GM23338 (cell line): Measurements from ENCODE around the gene KCNS3. TPM values are rescaled to one million over a fixed set of nuclear protein-coding genes. Genes with fewer than 3 reads are reported as not detected.
A peak's percentile ranks its signal among the peaks of the same experiment; 100 is the strongest.

Source experiments
- ATAC-seq: fragments of 200-7000 bp; cut with Tn5 transposase; 3 replicates; pipeline ENCODE4 v1.9.1; 2020
- DNase-seq: peaks from one replicate; pipeline ENCODE4 v3.0.0-alpha.2; 2015; ENCODE audit warnings: low spot score
- H2AFZ ChIP-seq: fragments of 200-600 bp; sonication (generic); 2 replicates; pipeline ENCODE4 v1.8.0; 2016; ENCODE audit warnings: antibody characterized with exemption, mild to moderate bottlenecking, moderate library complexity
- H3F3A ChIP-seq: fragments of 200-600 bp; sonication (generic); replicated peaks from 2 replicates; pipeline ENCODE4 v1.8.0; 2017; ENCODE audit warnings: antibody characterized with exemption, mixed run types, low read depth
- H3K27ac ChIP-seq: fragments of 200-600 bp; sonication (generic); 2 replicates; pipeline ENCODE4 v1.6.1; 2016; ENCODE audit warnings: low read depth
- H3K27me3 ChIP-seq: fragments of 200-600 bp; sonication (generic); 2 replicates; pipeline ENCODE4 v1.8.0; 2016; ENCODE audit warnings: mild to moderate bottlenecking, mixed run types, moderate library complexity; ENCODE audit not compliant: insufficient read depth
- H3K36me3 ChIP-seq: fragments of 200-600 bp; sonication (generic); 2 replicates; pipeline ENCODE4 v1.8.0; 2016; ENCODE audit warnings: mild to moderate bottlenecking; ENCODE audit not compliant: insufficient read depth
- H3K4me1 ChIP-seq: fragments of 200-600 bp; sonication (generic); 2 replicates; pipeline ENCODE4 v1.8.0; 2016; ENCODE audit warnings: mild to moderate bottlenecking, moderate library complexity; ENCODE audit not compliant: insufficient read depth
- H3K4me2 ChIP-seq: fragments of 200-600 bp; sonication (generic); 2 replicates; pipeline ENCODE4 v1.7.1; 2017; ENCODE audit warnings: mixed run types
- H3K4me3 ChIP-seq: fragments of 200-600 bp; sonication (generic); 2 replicates; pipeline ENCODE4 v1.6.1; 2016; ENCODE audit warnings: mixed run types
- H3K79me2 ChIP-seq: fragments of 200-600 bp; sonication (generic); replicated peaks from 2 replicates; pipeline ENCODE4 v1.8.0; 2017; ENCODE audit warnings: mild to moderate bottlenecking; ENCODE audit not compliant: insufficient read depth
- H3K9me2 ChIP-seq: fragments of 200-600 bp; sonication (generic); 2 replicates; pipeline ENCODE4 v1.8.0; 2017; ENCODE audit not compliant: insufficient read depth
- H4K20me1 ChIP-seq: fragments of 200-600 bp; sonication (generic); replicated peaks from 2 replicates; pipeline ENCODE4 v1.8.0; 2017; ENCODE audit warnings: mild to moderate bottlenecking; ENCODE audit not compliant: insufficient read depth
- H3K27ac Mint-ChIP-seq: 2 replicates; pipeline ENCODE4 v1.8.0; 2020; ENCODE audit warnings: inconsistent platforms, mild to moderate bottlenecking, moderate library complexity, mixed read lengths
- H3K27me3 Mint-ChIP-seq: 3 replicates; pipeline ENCODE4 v1.8.0; 2022; ENCODE audit warnings: low read depth, mild to moderate bottlenecking, moderate library complexity, mixed read lengths, inconsistent platforms; ENCODE audit not compliant: insufficient read depth, poor library complexity
- H3K36me3 Mint-ChIP-seq: 3 replicates; pipeline ENCODE4 v1.8.0; 2021; ENCODE audit warnings: low read depth, mild to moderate bottlenecking, inconsistent platforms, moderate library complexity, mixed read lengths
- H3K4me1 Mint-ChIP-seq: 3 replicates; pipeline ENCODE4 v1.8.0; 2020; ENCODE audit warnings: mild to moderate bottlenecking, inconsistent platforms, mixed read lengths
- H3K4me3 Mint-ChIP-seq: 3 replicates; pipeline ENCODE4 v1.8.0; 2021; ENCODE audit warnings: moderate library complexity, mild to moderate bottlenecking, inconsistent platforms, mixed read lengths
- H3K9me3 Mint-ChIP-seq: 3 replicates; pipeline ENCODE4 v1.8.0; 2020; ENCODE audit warnings: moderate library complexity, mild to moderate bottlenecking, inconsistent platforms, mixed read lengths
- CREB1 ChIP-seq: fragments of 250-450 bp; sonication (Bioruptor Pico); IDR thresholded peaks from 2 replicates; pipeline ENCODE4 v1.5.0; 2020; ENCODE audit warnings: low read depth, mild to moderate bottlenecking, moderate library complexity
- CTCF ChIP-seq, 2 experiments: fragments of 200-600 bp in 1 of 2; sonication (generic) in 1 of 2; conservative IDR thresholded peaks; 2 replicates each; pipeline versions ENCODE4 v1.5.1 to v1.6.1; 2016 to 2017; ENCODE audit warnings: antibody characterized with exemption in 2 of 2, low read depth in 2 of 2, mild to moderate bottlenecking in 2 of 2, moderate library complexity in 1 of 2
- ETS1 ChIP-seq: IDR thresholded peaks from 2 replicates; pipeline ENCODE4 v1.6.1; 2016; ENCODE audit warnings: antibody characterized with exemption
- EZH2phosphoT487 ChIP-seq: fragments of 200-600 bp; sonication (generic); IDR thresholded peaks from one replicate; pipeline ENCODE4 v1.8.1; 2018; ENCODE audit warnings: antibody characterized with exemption; ENCODE audit not compliant: unreplicated experiment
- JUNB ChIP-seq: IDR thresholded peaks from one replicate; pipeline ENCODE4 v1.6.1; 2016; ENCODE audit warnings: antibody characterized with exemption; ENCODE audit not compliant: unreplicated experiment
- NANOG ChIP-seq: IDR thresholded peaks from 2 replicates; pipeline ENCODE4 v1.6.1; 2016; ENCODE audit warnings: antibody characterized with exemption, borderline replicate concordance
- POLR2AphosphoS5 ChIP-seq: IDR thresholded peaks from 2 replicates; pipeline ENCODE4 v1.6.1; 2016; ENCODE audit warnings: antibody characterized with exemption, low read depth
- REST ChIP-seq: IDR thresholded peaks from one replicate; pipeline ENCODE4 v1.6.1; 2018; ENCODE audit warnings: antibody characterized with exemption; ENCODE audit not compliant: unreplicated experiment
- ZNF114 ChIP-seq: fragments of 250-450 bp; sonication (Bioruptor Pico); IDR thresholded peaks from 2 replicates; pipeline ENCODE4 v1.5.0; 2020; ENCODE audit warnings: mild to moderate bottlenecking, moderate library complexity
- ZNF462 ChIP-seq: fragments of 250-450 bp; sonication (Bioruptor Pico); IDR thresholded peaks from 2 replicates; pipeline ENCODE4 v1.5.0; 2020; ENCODE audit warnings: mild to moderate bottlenecking, moderate library complexity
- polyA plus RNA-seq: library from polyadenylated mRNA; unstranded; fragments of >200 nt; fragmentation: Nextera tagmentation; extraction: Ambion mirVana; gene quantifications from 2 replicates; pipeline ENCODE4 v1.2.1, GENCODE V29; 2016
- total RNA-seq: library from RNA; depleted of rRNA; stranded (reverse); fragments of >200 nt; shearing (Covaris generic); gene quantifications from 2 replicates; pipeline ENCODE4 v1.2.3, GENCODE V29; 2014

KCNS3 gene
- total and polyA plus RNA-seq, 2 experiments from 2014 or later = 23.2 to 80.0 TPM

GRCh38 chr2:17918789-17919188 is 40.3 kb downstream of the KCNS3 start:
- Histone ChIP-seq H3K4me1 (peaks cover 23% of the 10 kb centered on the region), H4K20me1 (peaks cover 29% of the 10 kb centered on the region; the same call in 1 of the 2 replicates), H3K27ac (no peak overlapping the region), H3K27me3 (no peaks in the 10 kb centered on the region), H3K4me3 (no peak overlapping the region), H3K4me2 (no peak overlapping the region), H3F3A (no peaks in the 10 kb centered on the region), H3K9me2 (no peaks in the 10 kb centered on the region), H3K79me2 (peaks cover 61% of the 10 kb centered on the region), H3K36me3 (no peaks in the 10 kb centered on the region), H2AFZ (no peak overlapping the region)
- Mint-ChIP-seq H3K9me3 (no peaks in the 10 kb centered on the region), H3K27me3 (peaks cover 9% of the 10 kb centered on the region), H3K27ac (no peak overlapping the region; the same call in 1 of the 2 replicates), H3K4me3 (no peak overlapping the region), H3K4me1 (peaks cover 40% of the 10 kb centered on the region), H3K36me3 (peaks cover 4% of the 10 kb centered on the region; the same call in 2 of the 3 replicates)
- DNase-seq (peak; percentile 66), ATAC-seq (peak; percentile 79)
- TF ChIP-seq REST (no peak), EZH2phosphoT487 (no peak), CTCF (conservative IDR thresholded peaks at IDR 0.05; ENCODE audit: low read depth in 2 of 2) (peak; percentile 46 to 58)

GRCh38 chr2:17930773-17931172 is 52.3 kb downstream of the KCNS3 start:
- H3K4me3 Mint-ChIP-seq = no peak overlapping the region
- no peaks in the 10 kb centered on the region for H3K27me3 ChIP-seq
- peaks cover 18% of the 10 kb centered on the region for H3K4me1 Mint-ChIP-seq
- peaks cover 32% of the 10 kb centered on the region for H3K36me3 Mint-ChIP-seq
- no peak for ATAC-seq
- peaks cover 5% of the 10 kb centered on the region for H3K27me3 Mint-ChIP-seq
- no peaks in the 10 kb centered on the region for H3F3A ChIP-seq
- no peak for DNase-seq
- H4K20me1 ChIP-seq = no peaks in the 10 kb centered on the region
- no peak overlapping the region for H2AFZ ChIP-seq
- peaks cover 4% of the 10 kb centered on the region; the same call in 1 of the 2 replicates for H3K36me3 ChIP-seq
- H3K9me2 ChIP-seq = peaks cover 6% of the 10 kb centered on the region; the same call in 1 of the 2 replicates
- peaks cover 6% of the 10 kb centered on the region for H3K79me2 ChIP-seq
- TF ChIP-seq ZNF114 (CRISPR knock-in tag) (no peak), EZH2phosphoT487 (no peak), ZNF462 (CRISPR knock-in tag) (no peak), CREB1 (CRISPR knock-in tag) (no peak), JUNB (no peak), ETS1 (no peak), POLR2AphosphoS5 (no peak), NANOG (no peak)
- H3K4me1 ChIP-seq = peaks cover 20% of the 10 kb centered on the region
- H3K27ac Mint-ChIP-seq = no peak overlapping the region
- peaks cover 12% of the 10 kb centered on the region for H3K9me3 Mint-ChIP-seq
- H3K4me3 ChIP-seq = no peak overlapping the region
- no peak overlapping the region for H3K27ac ChIP-seq
- no peak overlapping the region for H3K4me2 ChIP-seq
